ENCODE data around the gene MTHFD1L.
"Not testable (repeated sequence)": the region's sequence is repeated elsewhere in the genome, so short reads cannot be mapped to it uniquely, and the experiment has no call there.

The MTHFD1L gene

DNA sequence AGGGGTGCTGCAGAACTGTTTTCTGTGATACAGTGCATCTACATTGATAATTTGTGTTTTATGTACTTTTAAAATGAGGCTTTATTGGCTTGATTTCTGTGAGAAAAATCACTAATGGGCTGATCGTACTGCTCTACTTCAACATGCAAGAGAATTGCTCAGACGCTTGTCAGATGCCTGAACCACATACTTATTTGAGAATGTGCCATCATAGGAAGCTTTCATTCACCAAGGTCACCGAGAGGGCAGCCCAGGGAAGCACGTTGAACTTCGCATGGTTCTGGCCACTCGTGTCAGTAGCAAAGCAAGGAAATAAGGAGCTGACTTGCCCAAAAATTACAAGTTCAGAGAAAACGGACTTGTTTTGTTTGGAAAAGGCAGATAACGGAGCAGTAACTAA is 205.8 kb downstream of the MTHFD1L start:
- no peak for DNase-seq

DNA sequence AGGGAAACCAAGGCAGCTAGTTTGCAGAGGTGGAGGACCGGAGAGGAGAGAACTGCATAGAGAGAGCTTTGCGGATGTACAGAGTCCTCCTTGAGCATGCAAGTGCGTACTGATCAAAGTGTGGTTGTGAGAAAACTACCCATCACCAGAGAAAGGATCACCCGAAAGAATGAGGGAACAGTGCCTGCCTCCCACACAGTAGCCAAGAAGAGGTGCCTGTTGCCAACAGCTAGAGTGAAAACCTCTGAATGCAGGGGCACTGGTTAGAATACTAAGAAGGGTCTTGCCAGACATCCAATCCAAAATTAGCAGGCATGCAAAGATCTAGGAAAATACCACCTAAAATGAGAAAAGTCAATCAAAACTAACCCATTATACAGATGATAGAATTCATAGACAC is 207.6 kb downstream of the MTHFD1L start:
- DNase-seq, result no peak

GRCh38 chr6:151073701-151074100 is 208.2 kb downstream of the MTHFD1L start:
- DNase-seq, result no peak

DNA sequence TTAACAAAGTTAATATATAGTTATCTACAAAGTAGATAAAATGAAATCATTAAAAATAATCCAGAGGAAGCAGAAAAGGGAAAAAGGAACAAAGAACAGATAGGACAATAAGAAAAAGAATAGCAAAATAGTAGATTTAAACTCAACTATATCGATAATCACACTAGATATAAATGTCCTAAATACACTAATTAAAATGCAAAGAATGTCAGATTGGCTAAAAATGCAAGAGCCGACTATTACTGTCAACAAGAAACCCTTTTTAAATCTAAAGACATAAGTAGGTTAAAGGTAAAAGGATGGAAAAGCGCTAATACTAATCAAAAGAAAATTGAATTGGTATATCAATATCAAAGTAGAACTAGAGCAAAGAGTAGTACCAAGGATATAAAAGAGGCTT is 209.5 kb downstream of the MTHFD1L start:
- no peak for DNase-seq

DNA sequence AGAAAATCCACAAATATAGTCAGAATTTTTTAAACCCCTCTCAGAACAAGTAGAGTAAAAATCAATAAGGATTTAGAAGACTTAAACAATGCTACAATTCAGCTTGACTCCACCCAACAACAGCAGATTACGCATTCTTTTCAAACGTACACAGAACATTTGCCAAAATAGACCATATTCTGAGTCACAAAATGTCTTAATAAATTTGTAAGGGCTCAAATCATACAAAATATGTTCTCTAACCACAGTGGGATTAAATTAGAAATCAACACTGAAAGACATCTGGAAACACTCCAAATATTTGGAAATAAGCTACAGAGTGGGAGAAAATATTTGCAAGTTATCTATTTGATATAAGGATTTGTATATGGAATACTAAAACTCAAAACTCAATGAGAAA is 210.0 kb downstream of the MTHFD1L start:
- DNase-seq, result no peak

DNA sequence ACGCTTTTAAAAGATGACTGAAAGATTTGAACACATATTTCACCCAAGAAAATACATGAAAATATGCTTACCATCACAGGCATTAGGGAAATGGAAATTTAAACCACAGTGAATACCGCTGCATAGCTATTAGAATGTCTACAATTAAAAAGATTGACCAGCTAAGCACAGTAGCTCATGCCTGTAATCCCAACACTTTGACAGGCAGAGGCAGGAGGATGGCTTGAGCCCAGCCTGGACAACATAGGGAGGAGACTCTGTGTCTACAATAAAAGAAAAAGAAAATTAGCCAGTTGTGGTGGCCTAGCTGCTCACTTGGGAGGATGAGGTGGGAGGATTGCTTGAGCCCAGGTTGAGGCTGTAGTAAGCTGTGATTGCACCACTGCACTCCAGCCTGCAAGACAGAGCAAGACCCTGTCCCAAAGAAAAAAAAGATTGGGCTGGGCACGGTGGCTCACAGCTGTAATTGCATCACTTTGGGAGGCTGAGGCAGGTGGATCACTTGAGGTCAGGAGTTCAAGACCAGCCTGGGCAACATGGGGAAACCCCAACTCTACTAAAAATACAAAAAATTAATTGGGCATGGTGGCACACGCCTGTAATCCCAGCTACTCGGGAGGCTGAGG is 210.5 kb downstream of the MTHFD1L start:
- DNase-seq, result no peak

GRCh38 chr6:151078655-151079054 is 213.2 kb downstream of the MTHFD1L start:
- no peak for DNase-seq

- DNase-seq, result no peak
Measured at GRCh38 chr6:151081656-151082055, 216.2 kb downstream of the MTHFD1L start.

DNA sequence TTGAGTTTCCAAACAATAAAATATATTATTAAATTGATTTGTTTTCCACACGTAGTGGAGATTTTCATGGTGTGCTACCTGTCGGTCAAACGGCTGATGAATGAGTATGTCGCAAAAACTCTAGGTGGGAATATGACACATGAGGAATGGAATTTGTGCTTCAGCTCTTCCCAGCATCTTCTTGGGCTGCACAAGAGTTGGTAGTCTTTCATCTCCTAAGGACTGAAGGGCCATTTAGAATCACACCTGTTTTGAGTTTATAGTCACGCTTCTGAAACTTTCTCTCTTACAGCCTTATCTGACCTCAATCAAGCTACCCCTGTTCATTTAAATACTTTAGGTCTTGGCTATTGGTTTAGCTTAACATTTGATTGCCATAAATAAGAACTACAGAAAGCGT is 216.6 kb downstream of the MTHFD1L start:
- no peak for DNase-seq

DNA sequence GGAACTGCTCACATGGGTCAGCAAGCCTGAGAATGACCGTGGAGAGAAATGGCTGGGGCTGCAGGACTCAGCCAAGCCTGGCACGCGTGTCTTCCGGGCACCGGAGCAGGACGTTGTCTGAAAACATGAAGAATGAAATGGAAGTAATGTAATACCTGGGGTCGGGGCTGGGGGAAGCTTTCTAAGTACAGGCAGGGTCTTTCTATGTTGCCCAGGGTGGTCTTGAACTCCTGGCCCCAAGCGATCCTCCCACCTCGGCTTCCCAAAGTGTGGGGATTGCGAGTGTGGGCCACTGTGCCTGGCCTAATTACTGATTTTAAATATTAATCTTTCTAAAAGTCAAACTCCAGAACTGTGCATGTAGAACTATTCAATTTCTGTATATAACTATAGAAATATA is 218.8 kb downstream of the MTHFD1L start:
- DNase-seq, result no peak

DNA sequence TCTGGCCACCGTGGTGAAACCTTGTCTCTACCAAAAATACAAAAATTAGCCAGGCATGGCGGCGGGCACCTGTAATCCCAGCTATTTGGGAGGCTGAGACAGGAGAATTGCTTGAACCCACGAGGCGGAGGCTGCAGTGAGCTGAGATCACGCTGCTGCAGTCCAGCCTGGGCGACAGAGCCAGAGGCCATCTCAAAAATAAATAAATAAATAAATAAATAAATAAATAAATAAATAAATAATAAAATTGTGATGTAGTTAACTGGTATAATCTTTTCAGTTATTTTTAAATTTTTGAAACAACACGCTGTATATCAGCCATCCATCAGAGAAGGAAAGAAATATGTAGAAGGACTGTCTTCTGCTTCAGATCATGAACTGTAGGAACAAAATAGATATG is 221.6 kb downstream of the MTHFD1L start:
- DNase-seq, result not testable (repeated sequence)

GRCh38 chr6:151087861-151088598 is 222.5 kb downstream of the MTHFD1L start:
- DNase-seq, result no peak

DNA sequence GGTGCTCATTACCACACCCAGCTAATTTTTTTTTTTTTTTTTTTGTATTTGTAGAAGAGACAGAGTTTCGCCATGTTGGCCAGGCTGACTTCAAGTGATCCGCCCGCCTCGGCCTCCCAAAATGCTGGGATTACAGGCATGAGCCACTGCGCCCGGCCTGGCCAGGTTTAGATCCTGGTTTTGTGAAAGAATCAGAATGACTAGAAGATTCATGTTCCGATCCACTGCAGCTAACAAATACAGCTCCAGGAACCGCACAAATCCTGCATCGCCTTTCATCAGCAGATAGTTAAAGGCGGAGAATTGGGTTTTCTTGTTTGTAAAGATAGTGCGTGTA is 223.1 kb downstream of the MTHFD1L start:
- no peak for DNase-seq

DNA sequence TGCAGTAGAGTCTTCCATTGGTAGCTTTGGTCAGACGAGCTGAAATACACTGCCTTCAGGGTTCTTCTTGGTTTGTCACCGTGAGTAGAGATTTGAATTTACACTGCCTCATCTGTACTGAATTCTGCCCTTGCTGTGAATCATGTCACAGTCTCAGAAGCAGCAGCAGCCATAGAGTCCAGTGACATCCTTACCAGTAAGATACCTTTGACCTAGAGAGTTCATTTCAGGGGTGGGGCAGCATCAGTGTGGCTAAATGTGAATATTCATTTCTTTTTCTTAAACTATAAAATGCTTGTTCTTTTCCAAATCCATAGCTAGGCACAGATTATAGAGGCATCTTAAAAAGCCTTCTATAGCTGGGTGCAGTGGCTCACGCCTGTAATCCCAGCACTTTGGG is 223.5 kb downstream of the MTHFD1L start:
- DNase-seq, result no peak

DNA sequence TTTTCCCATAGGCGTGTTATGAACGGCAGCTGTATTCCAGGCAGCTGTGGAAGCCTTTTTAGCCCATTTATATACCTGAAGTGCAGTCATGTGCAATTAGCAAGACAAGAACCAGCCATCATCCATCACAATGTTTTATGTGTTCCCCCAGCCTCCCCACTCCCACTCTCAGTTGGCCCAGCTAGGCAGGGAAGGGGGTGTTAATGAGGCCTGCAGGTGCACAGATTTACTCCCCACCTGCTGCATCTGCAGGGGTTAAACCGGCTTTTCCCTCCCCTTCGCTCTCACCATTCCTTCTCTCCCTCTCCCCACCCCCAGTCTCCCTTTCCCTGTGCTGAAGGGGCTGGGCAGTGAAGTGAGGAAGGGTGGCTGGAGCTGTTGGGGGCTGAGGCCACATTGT is 224.5 kb downstream of the MTHFD1L start:
- DNase-seq, result peak; percentile 95

DNA sequence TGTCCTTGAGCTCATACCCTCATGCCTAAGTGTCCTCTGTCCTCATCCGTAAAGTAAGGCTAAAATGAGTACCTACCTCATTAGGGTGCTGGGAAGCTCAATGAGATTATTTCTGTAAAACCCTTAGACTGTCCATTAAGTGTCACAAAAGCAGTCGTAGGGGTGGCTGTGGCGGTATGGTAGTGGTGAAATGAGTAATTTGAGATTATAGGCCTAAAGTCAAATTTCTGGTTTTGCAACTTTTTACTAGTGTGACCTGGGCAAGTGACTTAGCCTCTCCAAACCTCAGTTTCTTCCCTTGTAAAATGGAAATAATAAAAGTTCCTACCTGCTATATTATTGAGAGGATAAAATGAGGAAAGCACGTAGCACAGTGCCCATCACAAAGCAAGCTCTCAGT is 226.1 kb downstream of the MTHFD1L start:
- no peak for DNase-seq

- no peak for DNase-seq
Measured at GRCh38 chr6:151092591-151092990, 227.1 kb downstream of the MTHFD1L start.

- DNase-seq, result no peak
Measured at GRCh38 chr6:151093706-151094105, 228.2 kb downstream of the MTHFD1L start.

GRCh38 chr6:151095538-151096254 is 230.2 kb downstream of the MTHFD1L start:
- no peak for DNase-seq

DNA sequence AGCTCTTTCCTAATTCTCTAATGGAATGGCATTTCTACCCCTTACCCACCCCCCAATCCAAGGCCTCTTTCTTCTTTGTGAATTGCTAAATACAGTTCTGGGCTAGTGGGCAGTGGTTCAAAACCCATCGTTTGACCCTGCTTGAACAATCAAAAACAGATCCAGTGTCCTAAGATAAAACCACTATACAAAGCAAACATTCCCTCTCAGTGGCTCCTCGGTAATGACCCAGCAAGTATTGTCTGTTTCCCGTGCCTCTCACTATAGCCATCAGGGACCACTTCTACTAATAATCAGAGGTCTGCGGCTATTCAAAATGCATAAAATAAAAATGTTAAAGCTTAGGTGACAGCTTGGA is 230.7 kb downstream of the MTHFD1L start:
- no peak for DNase-seq

DNA sequence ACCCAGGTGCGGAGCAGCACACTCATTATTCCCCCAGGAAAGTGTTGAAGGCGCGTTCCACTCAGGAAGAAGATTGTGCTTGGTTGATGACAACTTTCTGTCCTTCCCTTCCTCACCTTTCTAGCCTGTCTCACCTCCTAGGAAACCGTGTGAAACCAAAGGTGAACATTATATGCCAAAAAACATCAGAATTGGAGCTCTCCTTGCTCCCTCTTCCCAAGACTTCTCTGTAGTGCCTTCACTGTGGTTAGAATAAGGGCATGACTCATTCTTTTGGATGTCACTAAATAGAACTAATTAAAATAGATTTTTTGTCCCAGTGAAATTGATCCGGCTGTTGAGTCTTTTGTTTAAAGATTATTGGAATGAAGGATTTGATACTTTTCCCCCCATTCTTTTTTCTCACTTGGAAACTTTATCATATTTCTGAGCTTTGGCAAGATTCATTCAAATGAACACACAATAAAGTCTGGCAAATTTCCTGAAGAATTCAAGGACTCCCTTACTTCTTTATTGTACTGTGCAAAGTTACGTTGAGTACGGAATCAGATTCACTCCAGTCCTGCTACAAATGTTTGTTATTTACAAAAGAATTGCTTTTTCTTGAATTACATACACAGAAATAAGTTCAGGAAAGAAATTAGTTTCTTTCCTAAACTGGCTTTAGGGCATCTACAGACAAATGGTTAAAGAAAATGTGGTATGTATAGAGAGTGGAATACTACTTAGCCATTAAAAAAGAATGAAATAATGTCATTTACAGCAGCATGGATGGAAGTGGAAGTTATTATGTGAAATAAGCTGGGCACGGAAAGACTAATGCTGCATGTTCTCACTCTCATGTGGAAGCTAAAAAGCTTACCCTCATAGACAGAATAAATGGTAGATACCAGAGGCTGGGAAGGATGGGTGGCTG is 231.4 kb downstream of the MTHFD1L start:
- DNase-seq, result no peak

- no peak for DNase-seq
Measured at GRCh38 chr6:151098166-151098565, 232.7 kb downstream of the MTHFD1L start.

DNA sequence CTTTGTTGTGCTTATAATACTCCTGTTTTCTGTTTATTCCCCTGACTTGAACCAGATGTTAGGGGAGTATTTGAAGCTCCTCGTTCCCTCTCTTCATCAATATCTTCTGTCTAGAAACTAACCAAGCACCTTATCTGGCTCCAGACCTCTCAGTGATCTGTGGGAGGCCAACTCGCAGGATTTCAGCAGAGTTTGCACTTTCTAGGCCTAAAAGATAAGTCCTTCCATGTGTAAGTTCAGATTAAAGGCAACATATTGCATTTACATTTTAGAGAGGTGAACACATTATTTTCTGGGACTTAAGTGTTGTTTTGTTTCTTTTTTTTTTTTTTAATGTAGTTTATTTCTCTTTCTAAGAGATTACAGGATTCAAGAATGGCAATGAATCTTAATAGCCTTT is 234.8 kb downstream of the MTHFD1L start:
- no peak for DNase-seq
